Cardiac muscle cell (in vitro differentiated cells and primary cell): ENCODE data around the gene ERLEC1. TPM values are rescaled to one million over a fixed set of nuclear protein-coding genes. Genes with fewer than 3 reads are reported as not detected.
"Not testable (repeated sequence)": the region's sequence is repeated elsewhere in the genome, so short reads cannot be mapped to it uniquely, and the experiment has no call there.

Source experiments
- DNase-seq, 2 donors: peaks; one replicate each; pipeline versions ENCODE4 v3.0.0 to v3.0.0-alpha.2; 2010 to 2017; ENCODE audit warnings: low read depth in 1 of 2, low spot score in 1 of 2
- H3K27ac ChIP-seq: fragments of 200-600 bp; sonication (generic); 2 replicates; pipeline ENCODE4 v1.5.1; 2016
- H3K27me3 ChIP-seq: fragments of 200-600 bp; sonication (generic); 2 replicates; pipeline ENCODE4 v1.6.0; 2016; ENCODE audit warnings: control low read depth
- H3K36me3 ChIP-seq: fragments of 200-600 bp; sonication (generic); 2 replicates; pipeline ENCODE4 v1.5.1; 2016; ENCODE audit warnings: control low read depth
- H3K4me1 ChIP-seq: fragments of 200-600 bp; sonication (generic); 2 replicates; pipeline ENCODE4 v1.8.1; 2017; ENCODE audit warnings: low read depth, mild to moderate bottlenecking, mixed run types
- H3K4me3 ChIP-seq: fragments of 200-600 bp; sonication (generic); 2 replicates; pipeline ENCODE4 v1.5.1; 2016; ENCODE audit warnings: mild to moderate bottlenecking
- H3K9me3 ChIP-seq: fragments of 200-600 bp; sonication (generic); 2 replicates; pipeline ENCODE4 v1.5.1; 2017; ENCODE audit warnings: low read depth, mild to moderate bottlenecking, control low read depth
- CTCF ChIP-seq: IDR thresholded peaks from 2 replicates; pipeline ENCODE4 v1.5.1; 2012; ENCODE audit warnings: low read depth, mild to moderate bottlenecking, low read length
- polyA plus RNA-seq: library from polyadenylated mRNA; unstranded; fragments of >200 nt; fragmentation: Nextera tagmentation; extraction: Ambion mirVana; gene quantifications from 2 replicates; pipeline ENCODE4 v1.2.1, GENCODE V29; 2016
- total RNA-seq: library from RNA; depleted of rRNA; stranded (reverse); fragments of >200 nt; gene quantifications from 2 replicates; pipeline ENCODE4 v1.2.3, GENCODE V29; 2016

ERLEC1 gene
- total and polyA plus RNA-seq, 2 experiments from 2014 or later: 50.1 to 50.8 TPM

GRCh38 chr2:53820048-53820447 is 33.2 kb downstream of the ERLEC1 start:
- no peak overlapping the region for H3K4me3 ChIP-seq
- H3K4me1 ChIP-seq: no peaks in the 10 kb centered on the region
- no peak overlapping the region for H3K27ac ChIP-seq
- no peak for DNase-seq
- H3K27me3 ChIP-seq: no peaks in the 10 kb centered on the region
- H3K9me3 ChIP-seq: no peaks in the 10 kb centered on the region
- TF ChIP-seq CTCF: no peak
- H3K36me3 ChIP-seq: peaks cover 17% of the 10 kb centered on the region

- Histone ChIP-seq H3K9me3 (no peaks in the 10 kb centered on the region), H3K4me1 (no peaks in the 10 kb centered on the region), H3K4me3 (no peak overlapping the region), H3K27ac (no peak overlapping the region), H3K36me3 (peaks cover 13% of the 10 kb centered on the region), H3K27me3 (no peaks in the 10 kb centered on the region)
- DNase-seq: no peak
- TF ChIP-seq CTCF: no peak
Observed at GRCh38 chr2:53820711-53821110, 33.9 kb downstream of the ERLEC1 start.

DNA sequence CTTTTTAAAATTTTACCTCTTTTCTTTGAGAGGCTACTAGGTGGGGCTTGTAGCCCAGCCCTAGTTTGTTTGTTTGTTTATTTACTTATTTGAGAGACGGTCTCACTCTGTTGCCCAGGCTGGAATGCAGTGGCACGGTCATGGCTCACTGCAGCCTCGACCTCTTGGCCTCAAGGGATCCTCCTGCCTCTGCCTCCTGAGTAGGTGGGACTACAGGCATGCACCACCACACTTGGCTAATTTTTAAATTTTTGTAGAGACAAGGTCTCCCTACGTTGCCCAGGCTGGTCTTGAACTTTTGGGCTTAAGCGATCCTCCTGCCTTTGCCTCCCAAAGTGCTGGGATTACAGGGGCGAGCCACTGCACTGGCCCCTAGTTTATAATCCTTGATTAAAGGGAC is 35.0 kb downstream of the ERLEC1 start:
- DNase-seq: no peak
- no peaks in the 10 kb centered on the region for H3K4me1 ChIP-seq
- no peaks in the 10 kb centered on the region for H3K27me3 ChIP-seq
- H3K4me3 ChIP-seq: no peak overlapping the region
- no peaks in the 10 kb centered on the region for H3K9me3 ChIP-seq
- no peak overlapping the region for H3K27ac ChIP-seq
- peaks cover 4% of the 10 kb centered on the region for H3K36me3 ChIP-seq
- no peak for TF ChIP-seq CTCF

DNA sequence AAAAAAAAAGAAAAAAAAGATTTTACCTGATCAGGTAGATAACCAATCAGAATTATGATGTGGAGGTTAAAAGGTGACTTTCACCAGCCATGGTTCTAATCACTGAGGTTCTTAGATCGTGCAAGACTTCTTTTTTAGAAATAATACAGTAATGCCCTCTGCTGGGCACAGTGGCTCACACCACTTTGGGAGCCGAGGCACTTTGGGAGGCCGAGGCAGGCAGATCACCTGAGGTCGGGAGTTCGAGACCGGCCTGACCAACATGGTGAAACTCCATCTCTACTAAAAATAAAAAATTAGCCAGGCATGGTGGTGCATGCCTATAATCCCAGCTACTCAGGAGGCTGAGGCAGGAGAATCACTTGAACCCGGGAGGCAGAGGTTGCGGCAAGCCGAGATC is 36.8 kb downstream of the ERLEC1 start:
- H3K4me3 ChIP-seq, H3K36me3 ChIP-seq, H3K27ac ChIP-seq, H3K9me3 ChIP-seq, H3K27me3 ChIP-seq, H3K4me1 ChIP-seq: not testable (repeated sequence)
- TF ChIP-seq CTCF: peak; percentile 12
- peak in 1 of 2 donors; percentile 6 for DNase-seq

- DNase-seq: no peak
- Histone ChIP-seq H3K27me3 (no peaks in the 10 kb centered on the region), H3K9me3 (no peaks in the 10 kb centered on the region), H3K4me1 (no peaks in the 10 kb centered on the region), H3K27ac (no peak overlapping the region), H3K4me3 (no peak overlapping the region), H3K36me3 (no peaks in the 10 kb centered on the region)
- TF ChIP-seq CTCF: no peak
Observed at GRCh38 chr2:53826030-53826410, 39.2 kb downstream of the ERLEC1 start.
